Mesendoderm (in vitro differentiated cells): ENCODE results near the gene DIPK1A.
"Not testable (repeated sequence)": the region's sequence is repeated elsewhere in the genome, so short reads cannot be mapped to it uniquely, and the experiment has no call there.

Source experiments
- DNase-seq: peaks from one replicate; pipeline ENCODE4 v3.0.0; 2013
- H2AK5ac ChIP-seq: 2 replicates; pipeline ENCODE4 v1.6.1; 2013; ENCODE audit warnings: low read length, inconsistent platforms
- H2BK120ac ChIP-seq: 2 replicates; pipeline ENCODE4 v1.6.1; 2013; ENCODE audit warnings: low read depth, mild to moderate bottlenecking, low read length, moderate library complexity, mixed read lengths
- H2BK15ac ChIP-seq: replicated peaks from 2 replicates; pipeline ENCODE4 v1.6.1; 2013; ENCODE audit warnings: low read depth, mild to moderate bottlenecking, moderate library complexity
- H2BK5ac ChIP-seq: 2 replicates; pipeline ENCODE4 v1.6.1; 2013; ENCODE audit warnings: low read length, inconsistent platforms
- H3K18ac ChIP-seq: 2 replicates; pipeline ENCODE4 v1.6.1; 2013; ENCODE audit warnings: mild to moderate bottlenecking, low read length, mixed read lengths
- H3K23ac ChIP-seq: one replicate; pipeline ENCODE4 v1.6.1; 2013; ENCODE audit warnings: low read length
- H3K27ac ChIP-seq: 2 replicates; pipeline ENCODE4 v1.5.1; 2013; ENCODE audit warnings: low read depth, mild to moderate bottlenecking, inconsistent platforms, low read length, moderate library complexity
- H3K27me3 ChIP-seq: 2 replicates; pipeline ENCODE4 v1.6.1; 2013; ENCODE audit warnings: low read length, control low read depth, mild to moderate bottlenecking, inconsistent platforms; ENCODE audit not compliant: insufficient read depth, poor library complexity
- H3K36me3 ChIP-seq: 2 replicates; pipeline ENCODE4 v1.6.1; 2013; ENCODE audit warnings: low read length, inconsistent platforms; ENCODE audit not compliant: control insufficient read depth, insufficient read depth
- H3K4ac ChIP-seq: one replicate; pipeline ENCODE4 v1.6.1; 2013; ENCODE audit warnings: low read depth, mild to moderate bottlenecking, low read length, moderate library complexity
- H3K4me1 ChIP-seq: 2 replicates; pipeline ENCODE4 v1.6.1; 2013; ENCODE audit warnings: low read depth, low read length, inconsistent platforms; ENCODE audit not compliant: control insufficient read depth
- H3K4me2 ChIP-seq: 2 replicates; pipeline ENCODE4 v1.6.1; 2013; ENCODE audit warnings: low read length
- H3K4me3 ChIP-seq: 2 replicates; pipeline ENCODE4 v1.5.1; 2013; ENCODE audit warnings: mild to moderate bottlenecking, low read length
- H3K56ac ChIP-seq: one replicate; pipeline ENCODE4 v1.6.1; 2013; ENCODE audit warnings: low read length
- H3K79me1 ChIP-seq: 2 replicates; pipeline ENCODE4 v1.6.1; 2013; ENCODE audit warnings: low read length, inconsistent platforms
- H3K79me2 ChIP-seq: 2 replicates; pipeline ENCODE4 v1.6.1; 2013; ENCODE audit warnings: mild to moderate bottlenecking, low read length; ENCODE audit not compliant: control insufficient read depth, insufficient read depth
- H3K9ac ChIP-seq: 2 replicates; pipeline ENCODE4 v1.6.1; 2013; ENCODE audit warnings: low read length, inconsistent platforms
- H4K5ac ChIP-seq: one replicate; pipeline ENCODE4 v1.6.1; 2013; ENCODE audit warnings: low read length
- H4K8ac ChIP-seq: one replicate; pipeline ENCODE4 v1.6.1; 2013; ENCODE audit warnings: low read depth, mild to moderate bottlenecking, control low read depth, low read length, moderate library complexity
- WGBS: extraction: QIAGEN DNeasy Blood & Tissue Kit; methylation state at CpG from one replicate; pipeline ENCODE4 v1.1.7; 2013; ENCODE audit warnings: low lambda C conversion rate, missing lambda C conversion rate; ENCODE audit not compliant: insufficient coverage; ENCODE audit errors: extremely low coverage; 5-methylcytosine and 5-hydroxymethylcytosine counted together

Gene DIPK1A

DNA sequence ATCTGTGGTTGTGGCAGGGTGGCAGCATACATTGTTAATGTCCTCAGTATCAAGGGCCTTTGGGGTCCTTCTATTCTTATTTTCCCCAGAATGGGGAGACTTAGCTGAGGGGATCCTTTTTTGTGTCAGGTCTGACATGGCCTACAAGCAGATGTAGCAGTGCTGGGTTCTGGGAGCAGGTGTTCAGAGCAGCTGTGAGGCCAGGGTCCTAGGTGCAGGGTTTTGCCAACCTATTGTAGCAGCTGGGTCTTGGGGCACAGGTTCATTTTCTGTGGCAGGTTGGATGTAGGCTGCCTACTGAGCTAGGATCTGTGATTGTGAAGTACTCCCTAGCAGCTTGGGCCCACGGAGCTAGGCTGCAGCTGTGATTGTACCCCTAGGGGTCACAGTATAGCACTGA lies 60.1 kb downstream of the DIPK1A start:
- H3K23ac ChIP-seq: no peak overlapping the region
- no peak overlapping the region for H4K8ac ChIP-seq
- no peak overlapping the region for H3K27ac ChIP-seq
- H3K4me3 ChIP-seq: no peak overlapping the region
- no peak overlapping the region for H3K18ac ChIP-seq
- no peak overlapping the region for H3K9ac ChIP-seq
- no peaks in the 10 kb centered on the region for H3K79me1 ChIP-seq
- no peak overlapping the region for H3K56ac ChIP-seq
- no peaks in the 10 kb centered on the region for H3K79me2 ChIP-seq
- H3K4me1 ChIP-seq: no peaks in the 10 kb centered on the region
- no CpG with 5 or more reads among the region's 1 CpG for WGBS
- no peak for DNase-seq
- H2BK5ac ChIP-seq: no peak overlapping the region
- no peak overlapping the region for H3K4me2 ChIP-seq
- H4K5ac ChIP-seq: no peak overlapping the region
- H2BK15ac ChIP-seq: no peak overlapping the region
- no peaks in the 10 kb centered on the region for H3K36me3 ChIP-seq
- H2AK5ac ChIP-seq: no peak overlapping the region
- no peak overlapping the region for H3K4ac ChIP-seq
- H3K27me3 ChIP-seq: no peaks in the 10 kb centered on the region
- no peak overlapping the region for H2BK120ac ChIP-seq

- H3K4me1 ChIP-seq: no peaks in the 10 kb centered on the region
- H3K4me2 ChIP-seq: no peak overlapping the region
- no peak for DNase-seq
- H3K9ac ChIP-seq: no peak overlapping the region
- no peak overlapping the region for H3K56ac ChIP-seq
- H3K4ac ChIP-seq: no peak overlapping the region
- H3K27ac ChIP-seq: no peak overlapping the region
- no peaks in the 10 kb centered on the region for H3K79me1 ChIP-seq
- no peak overlapping the region for H3K23ac ChIP-seq
- H3K79me2 ChIP-seq: no peaks in the 10 kb centered on the region
- H2AK5ac ChIP-seq: no peak overlapping the region
- H4K8ac ChIP-seq: no peak overlapping the region
- H3K27me3 ChIP-seq: no peaks in the 10 kb centered on the region
- H3K4me3 ChIP-seq: no peak overlapping the region
- no peak overlapping the region for H2BK5ac ChIP-seq
- H3K36me3 ChIP-seq: no peaks in the 10 kb centered on the region
- H3K18ac ChIP-seq: no peak overlapping the region
- H4K5ac ChIP-seq: no peak overlapping the region
- no peak overlapping the region for H2BK120ac ChIP-seq
- no peak overlapping the region for H2BK15ac ChIP-seq
Observed at GRCh38 chr1:92900539-92900938, 60.7 kb downstream of the DIPK1A start.

- H2BK5ac ChIP-seq: no peak overlapping the region
- no peak overlapping the region for H2AK5ac ChIP-seq
Observed at GRCh38 chr1:92899780-92900179, 61.5 kb downstream of the DIPK1A start.

DNA sequence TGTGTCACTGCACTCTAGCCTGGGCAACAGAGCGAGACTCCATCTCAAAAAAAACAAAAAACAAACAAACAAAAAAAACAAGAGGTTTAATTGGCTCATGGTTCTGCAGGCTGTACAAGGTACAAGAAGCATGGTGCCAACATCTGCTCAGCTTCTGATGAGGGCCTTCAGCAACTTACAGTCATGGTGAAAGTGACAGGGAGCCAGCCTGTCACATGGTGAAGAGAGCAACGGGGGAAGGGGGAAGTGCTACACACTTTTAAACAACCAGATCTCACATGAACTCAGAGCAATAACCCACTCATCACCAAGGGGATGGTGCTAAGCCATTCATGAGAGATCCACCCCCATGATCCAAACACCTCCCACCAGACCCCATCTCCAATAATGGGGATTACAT lies 63.2 kb downstream of the DIPK1A start:
- H3K27ac ChIP-seq, H2BK120ac ChIP-seq, H3K4me1 ChIP-seq, H3K79me2 ChIP-seq, H3K18ac ChIP-seq, H4K5ac ChIP-seq, H3K27me3 ChIP-seq, DNase-seq, H3K4ac ChIP-seq, H2BK5ac ChIP-seq, H3K4me3 ChIP-seq, H3K56ac ChIP-seq, H3K9ac ChIP-seq, H3K23ac ChIP-seq, H3K36me3 ChIP-seq, H3K4me2 ChIP-seq, H4K8ac ChIP-seq, H3K79me1 ChIP-seq, H2AK5ac ChIP-seq, H2BK15ac ChIP-seq: not testable (repeated sequence)
- WGBS: no CpG with 5 or more reads among the region's 2 CpGs

More at GRCh38 chr1:92899780-92900179, 61.5 kb downstream of the DIPK1A start:
- no peak overlapping the region for H3K27ac ChIP-seq
- no peaks in the 10 kb centered on the region for H3K27me3 ChIP-seq
- H2BK120ac ChIP-seq: no peak overlapping the region
- DNase-seq: no peak
- H3K36me3 ChIP-seq: no peaks in the 10 kb centered on the region
- no peak overlapping the region for H3K23ac ChIP-seq
- no peaks in the 10 kb centered on the region for H3K4me1 ChIP-seq
- no peak overlapping the region for H2BK15ac ChIP-seq
- no peak overlapping the region for H3K18ac ChIP-seq
- no peak overlapping the region for H3K4me2 ChIP-seq
- no peak overlapping the region for H4K5ac ChIP-seq
- H3K9ac ChIP-seq: no peak overlapping the region
- H3K4ac ChIP-seq: no peak overlapping the region
- no peak overlapping the region for H4K8ac ChIP-seq
- H3K79me1 ChIP-seq: no peaks in the 10 kb centered on the region
- H3K79me2 ChIP-seq: no peaks in the 10 kb centered on the region
- H3K56ac ChIP-seq: no peak overlapping the region
- H3K4me3 ChIP-seq: no peak overlapping the region

GRCh38 chr1:92887465-92887864 lies 73.8 kb downstream of the DIPK1A start:
- Histone ChIP-seq H2BK120ac (no peak overlapping the region), H3K4me2 (no peak overlapping the region), H4K8ac (no peak overlapping the region), H3K79me1 (no peaks in the 10 kb centered on the region), H3K79me2 (no peaks in the 10 kb centered on the region), H3K27me3 (no peaks in the 10 kb centered on the region), H3K9ac (no peak overlapping the region), H3K27ac (no peak overlapping the region), H2AK5ac (no peak overlapping the region), H3K56ac (no peak overlapping the region), H3K4me1 (no peaks in the 10 kb centered on the region), H3K23ac (no peak overlapping the region), H2BK5ac (no peak overlapping the region), H3K36me3 (no peaks in the 10 kb centered on the region), H3K4me3 (no peak overlapping the region), H4K5ac (no peak overlapping the region), H2BK15ac (no peak overlapping the region), H3K18ac (no peak overlapping the region), H3K4ac (no peak overlapping the region)
- no peak for DNase-seq
- no CpG with 5 or more reads among the region's 2 CpGs for WGBS

DNA sequence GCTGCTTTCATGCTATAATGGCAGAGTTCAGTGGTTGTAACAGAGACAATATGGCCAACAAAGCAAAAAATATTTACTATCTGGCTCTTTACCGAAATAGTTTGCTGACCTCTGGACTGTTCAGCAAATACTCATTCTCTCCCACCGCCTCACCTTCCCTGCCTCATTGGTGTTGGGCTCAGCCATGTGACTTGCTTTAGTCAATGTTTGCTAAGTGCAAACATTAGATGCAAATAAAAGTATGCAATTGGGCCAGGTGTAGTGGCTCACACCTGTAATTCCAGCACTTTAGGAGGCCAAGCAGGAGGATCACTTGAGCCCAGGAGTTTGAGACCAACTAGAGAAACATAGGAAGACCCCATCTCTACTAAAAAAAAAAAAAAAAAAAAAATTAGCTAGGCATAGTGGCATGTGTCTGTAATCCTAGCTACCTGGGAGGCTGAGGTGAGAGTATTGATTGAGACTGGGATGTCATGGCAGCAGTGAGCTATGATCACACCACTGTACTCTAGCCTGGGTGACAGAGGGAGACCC lies 74.3 kb downstream of the DIPK1A start:
- H3K27ac ChIP-seq: no peak overlapping the region
- WGBS: no CpG with 5 or more reads among the region's 2 CpGs

More for the DNA sequence above, 74.3 kb downstream of the DIPK1A start:
- no peak for DNase-seq
- H3K56ac ChIP-seq: no peak overlapping the region
- no peaks in the 10 kb centered on the region for H3K79me2 ChIP-seq
- H4K8ac ChIP-seq: no peak overlapping the region
- no peak overlapping the region for H2AK5ac ChIP-seq
- no peak overlapping the region for H3K4me2 ChIP-seq
- H3K36me3 ChIP-seq: no peaks in the 10 kb centered on the region
- H3K9ac ChIP-seq: no peak overlapping the region
- H3K27me3 ChIP-seq: no peaks in the 10 kb centered on the region
- H3K79me1 ChIP-seq: no peaks in the 10 kb centered on the region
- H3K18ac ChIP-seq: no peak overlapping the region
- H3K23ac ChIP-seq: no peak overlapping the region
- H4K5ac ChIP-seq: no peak overlapping the region
- no peak overlapping the region for H3K4me3 ChIP-seq
- no peak overlapping the region for H2BK5ac ChIP-seq
- no peak overlapping the region for H2BK15ac ChIP-seq
- H3K4me1 ChIP-seq: no peaks in the 10 kb centered on the region
- H2BK120ac ChIP-seq: no peak overlapping the region
- H3K4ac ChIP-seq: no peak overlapping the region
